GM18858 (cell line): ENCODE data around the gene CACNB3.
A peak's percentile ranks its signal among the peaks of the same experiment; 100 is the strongest.
"Not testable (repeated sequence)": the region's sequence is repeated elsewhere in the genome, so short reads cannot be mapped to it uniquely, and the experiment has no call there.

ENCODE experiments used
- ATAC-seq: cut with Tn5 transposase; IDR thresholded peaks from one replicate; pipeline ENCODE4 v1.9.1; 2021; ENCODE audit not compliant: unreplicated experiment

The CACNB3 gene

DNA sequence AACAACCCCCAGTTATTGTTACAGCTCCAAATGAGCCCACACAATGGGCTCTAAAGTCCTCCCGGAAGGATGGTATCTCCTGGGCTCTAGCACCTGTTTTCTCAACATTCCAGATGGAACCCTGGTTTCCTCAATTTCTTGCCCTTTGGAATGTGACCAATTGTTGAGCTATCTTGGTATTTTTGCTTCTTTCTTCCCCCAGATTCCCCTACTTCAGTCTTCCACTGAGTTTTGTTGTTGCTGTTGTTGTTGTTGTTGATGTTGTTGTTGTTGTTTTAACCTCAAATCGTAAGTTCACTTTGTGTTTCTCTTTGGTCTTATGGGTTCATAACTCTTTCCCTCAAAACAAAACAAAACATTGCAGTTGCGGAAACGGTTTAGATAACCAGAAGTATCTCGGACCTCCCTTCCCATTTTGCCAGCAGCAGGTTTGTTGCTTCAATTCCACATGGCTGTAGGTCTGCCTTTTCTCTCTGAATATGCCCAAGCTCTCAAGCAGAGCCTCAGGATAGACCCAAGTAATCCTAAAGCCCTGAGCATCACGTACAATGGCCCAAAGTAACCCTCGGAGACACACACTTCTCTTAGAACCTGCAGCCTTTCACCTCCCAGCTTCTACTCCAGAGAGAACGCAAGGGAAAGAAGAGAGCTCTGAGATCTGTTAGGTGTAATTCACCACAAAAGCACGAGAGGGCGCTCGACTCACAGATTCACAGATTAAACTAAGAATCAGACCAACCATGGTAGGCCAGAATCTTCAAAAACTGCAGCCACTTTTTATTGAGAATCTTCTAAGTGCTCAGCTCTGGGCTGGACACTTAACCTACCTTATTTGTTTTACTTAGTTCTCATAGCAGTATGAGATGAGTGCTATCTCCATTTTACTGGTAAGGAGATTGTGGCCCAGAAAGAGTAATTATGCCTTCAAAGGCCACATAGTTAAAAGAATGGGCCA lies 34.7 kb downstream of the CACNB3 start:
- no peak for ATAC-seq

DNA sequence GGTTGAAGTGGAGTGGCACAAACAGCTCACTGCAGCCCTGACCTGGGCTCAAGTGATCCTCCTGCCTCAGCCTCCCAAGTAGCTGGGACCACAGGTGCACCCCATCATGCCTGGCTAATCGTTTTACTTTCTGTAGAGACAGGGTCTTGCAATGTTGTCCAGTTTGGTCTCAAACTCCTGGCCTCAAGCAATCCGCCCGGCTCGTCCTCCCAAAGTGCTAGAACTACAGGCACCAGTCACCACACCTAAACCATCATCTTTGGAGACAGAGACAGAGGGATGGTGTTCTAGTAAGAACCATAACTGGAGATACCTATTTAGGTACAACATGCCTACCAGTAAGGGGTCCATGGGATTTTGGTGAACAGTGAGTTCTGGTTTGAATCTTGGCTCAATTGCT lies 36.2 kb downstream of the CACNB3 start:
- ATAC-seq: no peak

DNA sequence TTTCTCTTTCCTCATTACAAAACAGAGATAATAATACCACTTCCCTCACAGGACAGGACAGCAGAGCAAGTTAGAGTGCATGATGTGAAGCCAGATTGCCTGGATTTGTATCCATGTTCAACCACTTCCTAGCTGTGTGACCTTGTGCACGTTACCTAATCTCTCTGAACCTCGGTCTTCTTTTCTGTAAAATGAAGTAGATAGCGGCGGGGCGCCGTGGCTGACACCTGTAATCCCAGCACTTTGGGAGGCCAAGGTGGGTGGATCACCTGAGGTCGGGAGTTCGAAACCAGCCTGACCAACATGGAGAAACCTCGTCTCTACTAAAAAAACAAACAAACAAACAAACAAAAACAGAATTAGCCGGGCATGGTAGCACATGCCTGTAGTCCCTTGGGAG lies 36.6 kb downstream of the CACNB3 start:
- not testable (repeated sequence) for ATAC-seq

DNA sequence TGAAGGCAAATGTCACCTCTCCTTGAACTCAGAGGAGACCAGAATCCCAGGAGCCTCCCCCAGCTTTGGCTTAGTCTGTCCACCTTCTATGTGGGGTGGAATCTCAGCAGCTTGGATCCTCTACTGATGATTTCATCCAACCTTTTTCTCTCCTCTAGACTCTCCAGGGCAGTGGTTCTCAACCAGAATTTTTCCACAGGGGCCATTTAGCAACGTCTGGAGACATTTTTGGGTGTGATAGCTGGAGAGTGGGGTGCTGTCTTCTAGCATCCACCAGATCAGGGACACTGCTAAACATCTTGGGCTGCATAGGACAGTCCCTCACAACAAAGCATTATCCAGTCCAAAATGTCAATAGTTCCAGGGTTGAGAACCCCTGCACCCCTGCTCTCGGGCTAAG lies 38.1 kb downstream of the CACNB3 start:
- ATAC-seq: no peak

GRCh38 chr12:48857278-48857994 lies 39.1 kb downstream of the CACNB3 start:
- ATAC-seq: no peak

DNA sequence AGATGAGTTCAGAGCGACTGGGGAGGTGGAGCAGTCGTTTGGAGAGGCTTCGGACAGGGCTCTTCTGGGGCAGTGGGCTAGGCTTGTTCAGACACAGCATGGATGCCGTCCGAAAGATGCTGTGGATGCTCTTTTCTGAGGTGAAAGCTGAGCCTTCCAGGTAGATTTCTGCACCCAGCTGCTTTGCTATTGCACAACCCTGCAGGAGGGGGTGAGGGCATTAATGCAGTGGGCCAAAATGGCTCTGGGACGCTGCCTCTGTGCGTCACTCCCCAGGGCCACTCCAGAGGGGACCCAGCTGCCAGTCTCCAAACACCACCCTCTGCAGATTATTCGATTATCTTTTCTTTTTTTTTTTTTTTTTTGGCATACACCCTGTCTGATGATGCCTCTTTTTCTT lies 39.7 kb downstream of the CACNB3 start:
- no peak for ATAC-seq

GRCh38 chr12:48859607-48860006 lies 41.3 kb downstream of the CACNB3 start:
- no peak for ATAC-seq

- not testable (repeated sequence) for ATAC-seq
These were observed 41.9 kb downstream of the CACNB3 start for GRCh38 chr12:48860236-48860635.

DNA sequence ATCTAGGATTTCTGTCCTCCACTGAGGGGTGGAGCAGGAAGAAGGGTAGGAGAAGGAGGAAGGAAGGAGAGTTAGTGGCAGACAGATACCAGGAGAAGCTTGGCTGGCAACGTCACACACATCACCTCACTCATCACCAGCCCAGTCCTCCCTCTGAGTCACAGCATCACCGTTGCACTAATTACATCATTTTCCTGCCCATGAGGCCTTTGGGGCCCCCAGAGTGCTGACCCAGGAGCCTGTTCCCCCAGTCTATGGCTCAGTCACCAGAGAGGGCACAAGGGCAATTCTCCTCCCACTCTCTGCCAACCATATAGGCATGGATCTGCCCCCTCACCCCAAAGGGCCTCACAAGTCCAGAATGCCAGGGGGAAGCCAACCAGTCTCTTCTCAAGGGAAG lies 42.8 kb downstream of the CACNB3 start:
- ATAC-seq: no peak

DNA sequence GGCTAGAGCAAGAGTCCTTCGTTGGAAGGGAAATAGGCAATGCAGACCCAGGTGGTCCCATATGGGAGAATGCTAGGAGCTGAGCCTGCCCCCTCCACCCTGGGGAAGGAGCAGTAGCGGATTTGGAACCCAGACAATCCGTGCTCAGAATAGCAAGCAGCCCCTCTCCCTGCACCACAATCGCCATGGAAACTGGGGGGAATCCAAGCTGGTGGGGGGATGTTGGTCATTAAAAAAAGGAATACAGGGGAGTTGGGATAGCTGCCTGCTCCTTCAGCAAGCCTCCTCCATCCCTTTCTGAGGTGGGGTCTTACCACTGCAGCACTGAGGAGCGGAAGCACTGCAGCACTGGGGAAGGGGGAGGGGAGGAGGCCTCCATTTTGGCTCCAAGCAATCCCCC lies 44.5 kb downstream of the CACNB3 start:
- ATAC-seq: no peak

- ATAC-seq: no peak
These were observed 45.0 kb downstream of the CACNB3 start for GRCh38 chr12:48863291-48863690.

DNA sequence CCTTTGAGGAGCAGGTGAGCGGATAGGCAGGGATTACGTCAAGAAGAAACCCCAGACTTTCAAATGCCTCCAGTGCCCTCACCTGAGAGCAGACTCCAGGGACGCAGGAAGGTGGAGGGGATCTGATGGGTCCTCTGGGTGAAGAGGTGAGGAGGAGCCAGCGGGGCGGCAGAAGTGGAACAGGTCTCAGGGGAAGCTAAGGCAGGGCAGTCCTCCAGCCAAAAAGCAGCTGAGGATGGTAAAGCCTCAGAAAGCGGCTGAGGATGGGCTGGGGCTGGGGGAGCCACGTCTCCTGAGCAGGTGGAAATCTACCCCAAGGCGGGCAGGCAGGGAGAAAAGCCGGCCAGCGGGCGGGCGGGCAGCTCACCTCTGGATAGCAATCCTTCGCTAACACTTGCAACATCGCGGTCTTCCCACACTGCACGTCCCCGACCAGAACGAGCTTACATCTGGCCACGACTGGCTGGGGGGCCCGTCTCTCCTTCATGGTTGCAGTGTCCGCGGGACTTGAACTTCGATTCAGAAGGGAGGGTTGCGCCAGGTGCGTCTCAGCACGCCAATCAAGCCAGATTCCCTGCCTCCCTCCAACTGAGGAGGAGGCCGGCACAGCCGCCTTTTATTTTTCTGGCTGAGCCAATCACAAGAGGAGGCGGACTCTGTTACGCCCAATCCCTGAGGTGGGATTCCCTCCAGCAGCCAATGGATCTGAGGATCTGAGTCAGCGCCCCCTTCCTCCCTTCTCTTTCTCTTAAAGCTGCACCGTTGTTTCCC lies 47.2 kb downstream of the CACNB3 start, which contains the start of gene RND1:
TSS of gene RND1 (minus strand) at position 590 of the 771 bp plus-strand sequence. CDS start at position 487, 103 bp downstream.
- ATAC-seq: peak; percentile 77

- ATAC-seq: no peak
These were observed 47.9 kb downstream of the CACNB3 start for GRCh38 chr12:48866052-48866711.

DNA sequence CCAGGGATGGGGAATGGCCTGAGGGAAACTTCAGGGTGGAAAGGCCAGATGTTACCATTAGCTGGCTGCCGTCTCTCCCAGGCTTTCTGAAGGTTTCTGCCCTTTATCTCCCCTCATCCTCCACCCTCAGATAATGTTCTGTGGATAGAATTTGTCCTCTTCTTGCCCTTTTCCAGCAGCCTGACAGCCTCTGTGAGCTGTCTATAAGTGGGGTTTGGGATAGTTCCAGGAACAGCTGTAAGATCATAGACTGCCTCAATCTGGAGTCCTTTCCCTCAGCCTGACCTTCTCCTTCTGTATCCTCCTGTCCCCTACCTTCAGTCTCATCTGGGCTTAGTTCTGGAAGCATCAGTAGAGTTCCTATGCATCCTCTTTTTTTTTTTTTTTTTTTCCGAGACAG lies 50.2 kb downstream of the CACNB3 start:
- ATAC-seq: no peak

GRCh38 chr12:48869191-48869590 lies 50.9 kb downstream of the CACNB3 start:
- ATAC-seq: no peak

DNA sequence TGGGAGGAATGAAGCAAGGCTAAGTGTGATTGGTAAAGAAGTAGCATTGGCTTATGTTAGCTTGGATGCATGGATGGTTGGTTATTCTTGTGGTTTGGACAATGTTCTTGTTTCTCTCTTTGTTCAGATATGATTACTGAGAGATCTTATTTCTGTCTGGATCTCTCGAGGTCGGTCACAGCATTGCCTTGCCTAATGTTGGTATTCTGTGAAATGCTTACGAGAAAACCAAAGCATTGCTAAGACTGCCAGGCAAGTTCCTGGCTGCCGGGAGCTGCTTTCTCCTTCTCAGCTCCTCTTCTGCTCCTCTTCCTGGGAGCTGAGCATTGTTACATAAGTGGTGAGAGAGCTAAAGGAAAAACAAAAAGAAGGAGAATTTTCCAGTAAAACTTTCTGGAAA lies 54.8 kb downstream of the CACNB3 start:
- ATAC-seq: no peak

DNA sequence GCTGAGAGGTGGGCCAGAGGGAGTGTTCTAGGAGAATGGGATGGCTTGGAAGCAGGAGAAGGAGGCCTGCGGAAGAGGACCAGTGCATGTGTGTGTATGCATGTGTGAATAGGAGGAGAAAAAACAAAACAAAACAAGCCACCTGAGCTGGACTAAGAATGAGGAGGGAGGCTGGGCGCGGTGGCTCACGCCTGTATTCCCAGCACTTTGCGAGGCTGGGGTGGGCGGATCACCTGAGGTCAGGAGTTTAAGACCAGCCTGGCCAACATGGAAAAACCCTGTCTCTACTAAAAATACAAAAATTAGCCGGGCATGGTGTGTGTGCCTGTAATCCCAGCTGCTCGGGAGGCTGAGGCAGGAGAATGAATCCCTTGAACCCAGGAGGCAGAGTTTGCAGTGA lies 55.2 kb downstream of the CACNB3 start:
- not testable (repeated sequence) for ATAC-seq

DNA sequence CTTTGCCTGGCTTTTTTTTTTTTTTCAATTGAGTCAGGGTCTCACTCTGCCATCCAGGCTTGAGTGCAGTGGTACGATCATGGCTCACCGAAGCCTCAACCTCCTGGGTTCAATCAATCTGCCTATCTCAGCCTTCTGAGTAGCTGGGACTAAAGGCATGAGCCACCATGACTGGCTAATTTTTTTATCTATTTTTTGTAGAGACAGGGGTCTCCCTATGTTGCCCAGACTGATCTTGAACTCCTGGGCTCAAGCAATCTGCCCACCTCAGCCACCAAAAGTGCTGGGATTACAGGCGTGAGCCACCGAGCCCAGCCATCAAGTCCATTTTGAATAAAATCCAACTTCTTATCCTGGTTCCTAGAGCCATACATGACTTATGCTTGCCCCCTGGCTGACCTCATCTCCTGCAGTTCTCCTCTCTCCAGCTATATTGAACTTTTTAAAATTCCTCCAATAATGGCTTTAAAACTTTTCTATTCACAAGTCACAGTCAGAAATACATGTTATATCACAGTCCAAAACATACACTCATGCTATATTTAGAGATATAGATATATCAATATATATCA lies 57.7 kb downstream of the CACNB3 start:
- ATAC-seq: no peak
